K562 (cell line): ENCODE data around the gene RHEBL1. TPM values are rescaled to one million over a fixed set of nuclear protein-coding genes. Genes with fewer than 3 reads are reported as not detected.

Experiments used
- IRF1 ChIP-seq: sonication (generic); formaldehyde crosslinking; IDR thresholded peaks from 2 replicates; pipeline ENCODE4 v1.8.0; 2022; ENCODE audit warnings: missing genetic modification reagents, mild to moderate bottlenecking, borderline replicate concordance
- MCM2 ChIP-seq: fragments of 450-650 bp; IDR thresholded peaks from 2 replicates; pipeline ENCODE4 v1.6.1; 2017; ENCODE audit warnings: low read depth, mild to moderate bottlenecking
- MIER1 ChIP-seq: fragments of 450-650 bp; IDR thresholded peaks from 2 replicates; pipeline ENCODE4 v1.6.1; 2016; ENCODE audit warnings: antibody characterized with exemption, mild to moderate bottlenecking, low read depth
- RBBP5 ChIP-seq: fragments of 200-600 bp; sonication (generic); IDR thresholded peaks from 2 replicates; pipeline ENCODE4 v1.6.1; 2012; ENCODE audit warnings: borderline replicate concordance, mild to moderate bottlenecking, low read length, control low read depth, inconsistent platforms; ENCODE audit not compliant: insufficient read depth, poor library complexity, severe bottlenecking
- RNF2 ChIP-seq: sonication (generic); IDR thresholded peaks from 2 replicates; pipeline ENCODE4 v1.6.1; 2016
- SIX5 ChIP-seq, 2 experiments: IDR thresholded peaks; 2 replicates each; pipeline ENCODE4 v1.6.1; 2011; ENCODE audit warnings: low read length in 2 of 2, borderline replicate concordance in 1 of 2, low read depth in 1 of 2, mild to moderate bottlenecking in 1 of 2, moderate library complexity in 1 of 2; ENCODE audit not compliant: insufficient read depth in 1 of 2
- SOX6 ChIP-seq: fragments of 450-650 bp; IDR thresholded peaks from 2 replicates; pipeline ENCODE4 v1.6.1; 2014; ENCODE audit warnings: mild to moderate bottlenecking
- TRIM24 ChIP-seq, 2 experiments: fragments of 450-650 bp; IDR thresholded peaks; 2 replicates each; pipeline ENCODE4 v1.6.1; 2016
- WHSC1 ChIP-seq: IDR thresholded peaks from one replicate; pipeline ENCODE4 v1.6.1; 2012; ENCODE audit warnings: low read length, control low read depth, inconsistent platforms
- ZBTB33 ChIP-seq: sonication (generic); formaldehyde crosslinking; IDR thresholded peaks from 2 replicates; pipeline ENCODE4 v1.8.1; 2023; ENCODE audit warnings: mild to moderate bottlenecking, missing genetic modification reagents
- ZNF184 ChIP-seq: sonication (generic); formaldehyde crosslinking; IDR thresholded peaks from 2 replicates; pipeline ENCODE4 v1.5.0; 2020; ENCODE audit warnings: missing genetic modification reagents
- ZNF316 ChIP-seq: fragments of 450-650 bp; IDR thresholded peaks from 2 replicates; pipeline ENCODE4 v1.6.1; 2016
- ZNF354B ChIP-seq: fragments of 250-450 bp; sonication (Bioruptor Pico); IDR thresholded peaks from 2 replicates; pipeline ENCODE4 v1.4.0; 2020
- ZNF668 ChIP-seq: fragments of 250-450 bp; sonication (Bioruptor Pico); IDR thresholded peaks from 2 replicates; pipeline ENCODE4 v1.8.0; 2022; ENCODE audit warnings: mild to moderate bottlenecking, inconsistent platforms
- polyA plus RNA-seq, 8 experiments: library from polyadenylated mRNA; depleted of rRNA in 4 of 8; stranded (reverse) in 5 of 8; unstranded in 3 of 8; fragments of >200 nt; fragmentation: Nextera tagmentation in 2 of 8; fragmentation: Illumina TruSeq in 1 of 8; extraction: Ambion mirVana in 2 of 8; extraction: Trizol in 1 of 8; gene quantifications; 2 replicates each; pipeline versions ENCODE4 v1.2.1 to v1.2.3, GENCODE V29; 2011 to 2014; ENCODE audit warnings: inconsistent platforms in 1 of 8, missing spikeins in 1 of 8
- total RNA-seq, 7 experiments: library from RNA; depleted of rRNA in 6 of 7; stranded (reverse); fragments of >200 nt in 6 of 7; fragmentation: Illumina TruSeq in 2 of 7; extraction: Trizol in 2 of 7; gene quantifications; 2 replicates each; pipeline versions ENCODE4 v1.2.1 to v1.2.3, GENCODE V29; 2011 to 2021; ENCODE audit warnings: low replicate concordance in 1 of 7
- TF ChIP-seq, protein P1 (sequence below): fragments of 250-450 bp; sonication (Bioruptor Pico); IDR thresholded peaks from 2 replicates; pipeline ENCODE4 v1.8.0; 2022; ENCODE audit warnings: moderate library complexity, mild to moderate bottlenecking, inconsistent platforms
- TF ChIP-seq, protein P2 (sequence below): IDR thresholded peaks from 3 replicates; pipeline ENCODE4 v1.6.1; 2011; ENCODE audit warnings: borderline replicate concordance, mild to moderate bottlenecking, moderate library complexity; ENCODE audit not compliant: insufficient read length; ENCODE audit errors: extremely low read depth
- TF ChIP-seq, protein P3 (sequence below): sonication (generic); formaldehyde crosslinking; IDR thresholded peaks from 2 replicates; pipeline ENCODE4 v1.8.1; 2023; ENCODE audit warnings: missing genetic modification reagents, mild to moderate bottlenecking, borderline replicate concordance
- TF ChIP-seq, protein P4 (sequence below): fragments of 250-450 bp; sonication (Bioruptor Pico); IDR thresholded peaks from 2 replicates; pipeline ENCODE4 v1.8.0; 2021; ENCODE audit warnings: borderline replicate concordance, mild to moderate bottlenecking, moderate library complexity; ENCODE audit not compliant: poor library complexity, severe bottlenecking

RHEBL1 gene
- total and polyA plus RNA-seq, 9 of the 15 experiments (the other 6 are each of a cell fraction or from before 2014, with no cell fraction given) = 4.3 to 36.1 (median 8.2) TPM

DNA sequence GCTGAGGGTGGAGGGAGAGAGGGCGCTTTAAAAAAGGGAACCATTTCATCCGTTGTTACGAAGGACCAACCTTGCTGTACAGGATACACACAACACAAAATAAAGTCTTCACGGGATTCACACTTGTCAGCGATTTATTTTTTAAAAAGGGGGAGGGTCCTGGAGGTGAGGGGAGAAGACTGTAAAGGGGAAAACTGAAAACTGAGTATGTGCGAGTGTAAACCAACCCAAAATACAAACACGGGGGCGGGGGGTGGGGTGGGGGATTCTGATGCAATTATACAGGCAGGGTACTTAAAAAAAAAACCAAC, 50.7 kb downstream of the RHEBL1 start (continued):
- TF ChIP-seq, protein P1, sequence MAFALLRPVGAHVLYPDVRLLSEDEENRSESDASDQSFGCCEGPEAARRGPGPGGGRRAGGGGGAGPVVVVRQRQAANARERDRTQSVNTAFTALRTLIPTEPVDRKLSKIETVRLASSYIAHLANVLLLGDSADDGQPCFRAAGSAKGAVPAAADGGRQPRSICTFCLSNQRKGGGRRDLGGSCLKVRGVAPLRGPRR (CRISPR knock-in tag) = no peak
- TF ChIP-seq MCM2 (no peak), SOX6 (no peak), RNF2 (no peak), ZBTB33 (no peak), WHSC1 (no peak), MIER1 (no peak), ZNF184 (no peak), RBBP5 (no peak), TRIM24 (IDR thresholded peaks at IDR 0.05) (no peak), ZNF668 (no peak), SIX5 (IDR thresholded peaks at IDR 0.05; ENCODE audit: borderline replicate concordance in 1 of 2, insufficient read depth in 1 of 2, low read depth in 1 of 2, low read length in 2 of 2) (no peak; a peak in 1 of 4 replicates), IRF1 (CRISPR knock-in tag) (no peak), ZNF354B (CRISPR knock-in tag) (no peak), ZNF316 (peak; percentile 87)
- TF ChIP-seq, protein P2, sequence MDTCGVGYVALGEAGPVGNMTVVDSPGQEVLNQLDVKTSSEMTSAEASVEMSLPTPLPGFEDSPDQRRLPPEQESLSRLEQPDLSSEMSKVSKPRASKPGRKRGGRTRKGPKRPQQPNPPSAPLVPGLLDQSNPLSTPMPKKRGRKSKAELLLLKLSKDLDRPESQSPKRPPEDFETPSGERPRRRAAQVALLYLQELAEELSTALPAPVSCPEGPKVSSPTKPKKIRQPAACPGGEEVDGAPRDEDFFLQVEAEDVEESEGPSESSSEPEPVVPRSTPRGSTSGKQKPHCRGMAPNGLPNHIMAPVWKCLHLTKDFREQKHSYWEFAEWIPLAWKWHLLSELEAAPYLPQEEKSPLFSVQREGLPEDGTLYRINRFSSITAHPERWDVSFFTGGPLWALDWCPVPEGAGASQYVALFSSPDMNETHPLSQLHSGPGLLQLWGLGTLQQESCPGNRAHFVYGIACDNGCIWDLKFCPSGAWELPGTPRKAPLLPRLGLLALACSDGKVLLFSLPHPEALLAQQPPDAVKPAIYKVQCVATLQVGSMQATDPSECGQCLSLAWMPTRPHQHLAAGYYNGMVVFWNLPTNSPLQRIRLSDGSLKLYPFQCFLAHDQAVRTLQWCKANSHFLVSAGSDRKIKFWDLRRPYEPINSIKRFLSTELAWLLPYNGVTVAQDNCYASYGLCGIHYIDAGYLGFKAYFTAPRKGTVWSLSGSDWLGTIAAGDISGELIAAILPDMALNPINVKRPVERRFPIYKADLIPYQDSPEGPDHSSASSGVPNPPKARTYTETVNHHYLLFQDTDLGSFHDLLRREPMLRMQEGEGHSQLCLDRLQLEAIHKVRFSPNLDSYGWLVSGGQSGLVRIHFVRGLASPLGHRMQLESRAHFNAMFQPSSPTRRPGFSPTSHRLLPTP = no peak
- TF ChIP-seq, protein P3, sequence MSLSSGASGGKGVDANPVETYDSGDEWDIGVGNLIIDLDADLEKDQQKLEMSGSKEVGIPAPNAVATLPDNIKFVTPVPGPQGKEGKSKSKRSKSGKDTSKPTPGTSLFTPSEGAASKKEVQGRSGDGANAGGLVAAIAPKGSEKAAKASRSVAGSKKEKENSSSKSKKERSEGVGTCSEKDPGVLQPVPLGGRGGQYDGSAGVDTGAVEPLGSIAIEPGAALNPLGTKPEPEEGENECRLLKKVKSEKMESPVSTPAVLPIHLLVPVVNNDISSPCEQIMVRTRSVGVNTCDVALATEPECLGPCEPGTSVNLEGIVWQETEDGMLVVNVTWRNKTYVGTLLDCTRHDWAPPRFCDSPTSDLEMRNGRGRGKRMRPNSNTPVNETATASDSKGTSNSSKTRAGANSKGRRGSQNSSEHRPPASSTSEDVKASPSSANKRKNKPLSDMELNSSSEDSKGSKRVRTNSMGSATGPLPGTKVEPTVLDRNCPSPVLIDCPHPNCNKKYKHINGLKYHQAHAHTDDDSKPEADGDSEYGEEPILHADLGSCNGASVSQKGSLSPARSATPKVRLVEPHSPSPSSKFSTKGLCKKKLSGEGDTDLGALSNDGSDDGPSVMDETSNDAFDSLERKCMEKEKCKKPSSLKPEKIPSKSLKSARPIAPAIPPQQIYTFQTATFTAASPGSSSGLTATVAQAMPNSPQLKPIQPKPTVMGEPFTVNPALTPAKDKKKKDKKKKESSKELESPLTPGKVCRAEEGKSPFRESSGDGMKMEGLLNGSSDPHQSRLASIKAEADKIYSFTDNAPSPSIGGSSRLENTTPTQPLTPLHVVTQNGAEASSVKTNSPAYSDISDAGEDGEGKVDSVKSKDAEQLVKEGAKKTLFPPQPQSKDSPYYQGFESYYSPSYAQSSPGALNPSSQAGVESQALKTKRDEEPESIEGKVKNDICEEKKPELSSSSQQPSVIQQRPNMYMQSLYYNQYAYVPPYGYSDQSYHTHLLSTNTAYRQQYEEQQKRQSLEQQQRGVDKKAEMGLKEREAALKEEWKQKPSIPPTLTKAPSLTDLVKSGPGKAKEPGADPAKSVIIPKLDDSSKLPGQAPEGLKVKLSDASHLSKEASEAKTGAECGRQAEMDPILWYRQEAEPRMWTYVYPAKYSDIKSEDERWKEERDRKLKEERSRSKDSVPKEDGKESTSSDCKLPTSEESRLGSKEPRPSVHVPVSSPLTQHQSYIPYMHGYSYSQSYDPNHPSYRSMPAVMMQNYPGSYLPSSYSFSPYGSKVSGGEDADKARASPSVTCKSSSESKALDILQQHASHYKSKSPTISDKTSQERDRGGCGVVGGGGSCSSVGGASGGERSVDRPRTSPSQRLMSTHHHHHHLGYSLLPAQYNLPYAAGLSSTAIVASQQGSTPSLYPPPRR (CRISPR knock-in tag) = no peak
- TF ChIP-seq, protein P4, sequence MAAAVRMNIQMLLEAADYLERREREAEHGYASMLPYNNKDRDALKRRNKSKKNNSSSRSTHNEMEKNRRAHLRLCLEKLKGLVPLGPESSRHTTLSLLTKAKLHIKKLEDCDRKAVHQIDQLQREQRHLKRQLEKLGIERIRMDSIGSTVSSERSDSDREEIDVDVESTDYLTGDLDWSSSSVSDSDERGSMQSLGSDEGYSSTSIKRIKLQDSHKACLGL (CRISPR knock-in tag) = no peak
